K562 (cell line): ENCODE measurements around the gene POU2F1. TPM values are rescaled to one million over a fixed set of nuclear protein-coding genes. Genes with fewer than 3 reads are reported as not detected.

Source experiments
- ATAC-seq: fragments of 200-7000 bp; cut with Tn5 transposase; 3 replicates; pipeline ENCODE4 v1.9.1; 2020; ENCODE audit warnings: moderate library complexity
- BruUV-seq: library from RNA; stranded (reverse); fragments of 400-500 nt; replicated peaks from 2 replicates; lab custom pipeline; 2021; lab: Mats Ljungman, UMichigan
- CTCF ChIA-PET: fragments of 300-600 bp; formaldehyde crosslinking; extraction: SDS; loops from one replicate; lab custom pipeline; 2021; ENCODE audit warnings: low intra/inter-chr PET ratio; lab: Yijun Ruan, JAX
- POLR2A ChIA-PET: fragments of 300-600, 350-650 bp; sonication (Branson Sonifier 250); formaldehyde crosslinking; extraction: SDS; loops from one replicate; lab custom pipeline; 2021; ENCODE audit warnings: antibody characterized with exemption, inconsistent platforms; lab: Yijun Ruan, JAX
- DNase-seq, 4 experiments: peaks; one replicate each; pipeline versions ENCODE4 v3.0.0 to v3.0.0-alpha.2; 2011 to 2018; ENCODE audit warnings: low spot score in 3 of 4, mixed read lengths in 3 of 4; ENCODE audit errors: extremely low read depth in 1 of 4
- FAIRE-seq: peaks from 2 replicates; lab custom pipeline; 2011; peaks lifted over from hg19 to GRCh38; lab: Jason Lieb, UNC
- H2AFZ ChIP-seq: 2 replicates; pipeline ENCODE4 v1.6.0; 2011; ENCODE audit warnings: low read depth, low read length, control low read depth, inconsistent platforms
- H3K27ac ChIP-seq: fragments of 200-600 bp; 3 replicates; pipeline ENCODE4 v1.8.0; 2011; ENCODE audit warnings: low read depth, mild to moderate bottlenecking, control low read depth, inconsistent platforms, low read length, moderate library complexity, mixed read lengths; ENCODE audit errors: extremely low read depth
- H3K27me3 ChIP-seq, 2 experiments: fragments of 300-600 bp in 1 of 2; 2 replicates in 1 of 2; 3 replicates in 1 of 2; pipeline versions ENCODE4 v1.6.0 to v1.8.0; 2011; ENCODE audit warnings: inconsistent platforms in 2 of 2, low read length in 2 of 2, mild to moderate bottlenecking in 1 of 2, mixed read lengths in 1 of 2, moderate library complexity in 1 of 2; ENCODE audit not compliant: control insufficient read depth in 2 of 2, insufficient read depth in 2 of 2
- H3K36me3 ChIP-seq: fragments of 300-600 bp; 3 replicates; pipeline ENCODE4 v1.8.0; 2011; ENCODE audit warnings: mild to moderate bottlenecking, low read length, inconsistent platforms; ENCODE audit not compliant: control insufficient read depth, insufficient read depth
- H3K4me1 ChIP-seq, 2 experiments: fragments of 200-600 bp in 1 of 2; replicated peaks in 1 of 2; 2 replicates in 1 of 2; 3 replicates in 1 of 2; pipeline versions ENCODE4 v1.5.1 to v1.8.0; 2011; ENCODE audit warnings: inconsistent platforms in 2 of 2, low read length in 2 of 2, mild to moderate bottlenecking in 1 of 2, mixed read lengths in 1 of 2, moderate library complexity in 1 of 2; ENCODE audit not compliant: control insufficient read depth in 2 of 2, insufficient read depth in 2 of 2
- H3K4me2 ChIP-seq: 2 replicates; pipeline ENCODE4 v1.6.1; 2011; ENCODE audit warnings: low read length, control low read depth, inconsistent platforms, mixed read lengths; ENCODE audit not compliant: insufficient read depth
- H3K4me3 ChIP-seq: fragments of 200-600 bp; sonication (generic), shearing (Covaris generic); 2 replicates; pipeline ENCODE4 v1.5.1; 2016; ENCODE audit warnings: control low read depth, inconsistent platforms
- H3K79me2 ChIP-seq: fragments of 200-600 bp; 3 replicates; pipeline ENCODE4 v1.8.0; 2011; ENCODE audit warnings: low read length, inconsistent platforms; ENCODE audit not compliant: control insufficient read depth, insufficient read depth
- H3K9ac ChIP-seq, 2 experiments: 2 replicates each; pipeline versions ENCODE4 v1.6.0 to v1.6.1; 2011; ENCODE audit warnings: low read depth in 2 of 2, low read length in 2 of 2, control low read depth in 1 of 2, inconsistent platforms in 1 of 2, mild to moderate bottlenecking in 1 of 2, mixed read lengths in 1 of 2; ENCODE audit not compliant: insufficient read depth in 1 of 2
- H3K9me1 ChIP-seq: one replicate; pipeline ENCODE4 v1.6.0; 2011; ENCODE audit warnings: inconsistent platforms, mild to moderate bottlenecking, low read length, moderate library complexity; ENCODE audit not compliant: control insufficient read depth, insufficient read depth
- H3K9me3 ChIP-seq: replicated peaks from 2 replicates; pipeline ENCODE4 v1.5.1; 2011; ENCODE audit warnings: low read depth, low read length, inconsistent platforms; ENCODE audit not compliant: control insufficient read depth, insufficient read depth
- H4K20me1 ChIP-seq: replicated peaks from 2 replicates; pipeline ENCODE4 v1.6.1; 2011; ENCODE audit warnings: low read length, inconsistent platforms, mixed read lengths; ENCODE audit not compliant: control insufficient read depth, insufficient read depth
- ARNT ChIP-seq, 2 experiments: fragments of 450-650 bp; IDR thresholded peaks; 2 replicates each; pipeline ENCODE4 v1.6.1; 2016; ENCODE audit warnings: mild to moderate bottlenecking in 1 of 2
- BHLHE40 ChIP-seq: IDR thresholded peaks from 2 replicates; pipeline ENCODE4 v1.6.1; 2011; ENCODE audit warnings: low read length, improper control_type of control experiment
- COPS2 ChIP-seq: fragments of 450-650 bp; conservative IDR thresholded peaks from 2 replicates; pipeline ENCODE4 v1.6.1; 2016; ENCODE audit warnings: mild to moderate bottlenecking, moderate library complexity
- L3MBTL2 ChIP-seq: fragments of 450-650 bp; IDR thresholded peaks from 2 replicates; pipeline ENCODE4 v1.6.1; 2016; ENCODE audit warnings: mild to moderate bottlenecking, moderate library complexity
- MAFF ChIP-seq: IDR thresholded peaks from 2 replicates; pipeline ENCODE4 v1.6.1; 2012; ENCODE audit warnings: low read length, improper control_type of control experiment
- RUNX1 ChIP-seq: sonication (generic); IDR thresholded peaks from 2 replicates; pipeline ENCODE4 v1.6.1; 2016; ENCODE audit warnings: antibody characterized with exemption, low read depth
- SMC3 ChIP-seq: conservative IDR thresholded peaks from 2 replicates; pipeline ENCODE4 v1.6.1; 2011; ENCODE audit warnings: low read depth, low read length, improper control_type of control experiment; ENCODE audit not compliant: insufficient read depth
- XRCC3 ChIP-seq: fragments of 450-650 bp; IDR thresholded peaks from 2 replicates; pipeline ENCODE4 v1.6.1; 2017; ENCODE audit warnings: mild to moderate bottlenecking, moderate library complexity
- ZNF354B ChIP-seq: fragments of 250-450 bp; sonication (Bioruptor Pico); IDR thresholded peaks from 2 replicates; pipeline ENCODE4 v1.4.0; 2020
- WGBS: fragments of 100-300 bp; shearing (Covaris generic); methylation state at CpG from one replicate; pipeline ENCODE4 v1.1.6; 2016; ENCODE audit warnings: low coverage, mixed read lengths; ENCODE audit not compliant: insufficient coverage; ENCODE audit errors: missing lambda C conversion rate; 5-methylcytosine and 5-hydroxymethylcytosine counted together
- in situ Hi-C: fragments of 300-500 bp; cut with MboI; formaldehyde crosslinking; loops from 4 replicates; pipeline ENCODE4 v1.15.0; 2018; ENCODE audit warnings: inconsistent platforms, mixed read lengths
- intact Hi-C: fragments of 100-400 bp; cut with micrococcal nuclease; formaldehyde crosslinking; loops from 2 replicates; pipeline ENCODE4 v1.14.2; 2022
- polyA plus RNA-seq, 8 experiments: library from polyadenylated mRNA; depleted of rRNA in 4 of 8; stranded (reverse) in 5 of 8; unstranded in 3 of 8; fragments of >200 nt; fragmentation: Nextera tagmentation in 2 of 8; fragmentation: Illumina TruSeq in 1 of 8; extraction: Ambion mirVana in 2 of 8; extraction: Trizol in 1 of 8; gene quantifications; 2 replicates each; pipeline versions ENCODE4 v1.2.1 to v1.2.3, GENCODE V29; 2011 to 2014; ENCODE audit warnings: inconsistent platforms in 1 of 8, missing spikeins in 1 of 8
- total RNA-seq, 7 experiments: library from RNA; depleted of rRNA in 6 of 7; stranded (reverse); fragments of >200 nt in 6 of 7; fragmentation: Illumina TruSeq in 2 of 7; extraction: Trizol in 2 of 7; gene quantifications; 2 replicates each; pipeline versions ENCODE4 v1.2.1 to v1.2.3, GENCODE V29; 2011 to 2021; ENCODE audit warnings: low replicate concordance in 1 of 7
- TF ChIP-seq, protein P1 (sequence below): fragments of 450-650 bp; IDR thresholded peaks from 2 replicates; pipeline ENCODE4 v1.6.1; 2018; ENCODE audit warnings: mild to moderate bottlenecking, low read depth; ENCODE audit not compliant: partially characterized antibody
- TF ChIP-seq, protein P2 (sequence below): fragments of 250-450 bp; sonication (Bioruptor Pico); IDR thresholded peaks from 2 replicates; pipeline ENCODE4 v1.8.0; 2022; ENCODE audit warnings: inconsistent platforms, mild to moderate bottlenecking, moderate library complexity, borderline replicate concordance

Gene POU2F1
- total and polyA plus RNA-seq, 9 of the 15 experiments (the other 6 are each of a cell fraction or from before 2014, with no cell fraction given), result 2.6 to 22.3 (median 8.8) TPM

GRCh38 chr1:167441222-167441621 lies 220.5 kb downstream of the POU2F1 start:
- H4K20me1 ChIP-seq, result no peaks in the 10 kb centered on the region
- in situ Hi-C loops, result loop anchor here (5.0 to 10.0 kb wide), 2 partner anchors 174 to 556 kb away; no protein-coding TSS in a partner anchor
- BruUV-seq, result no TSS peak
- ChIA-PET CTCF (interaction anchor here (2.5 to 2.8 kb wide), 2 partner anchors 40 to 375 kb away, joined by 19 to 22 read pairs; no protein-coding TSS in a partner anchor), POLR2A (interaction anchor here (0.8 kb wide), 1 partner anchor 12 kb away, joined by 6 read pairs; no protein-coding TSS in a partner anchor)
- no peak overlapping the region for H3K27ac ChIP-seq
- no peak for FAIRE-seq
- H3K36me3 ChIP-seq, result no peaks in the 10 kb centered on the region
- TF ChIP-seq, protein P1, sequence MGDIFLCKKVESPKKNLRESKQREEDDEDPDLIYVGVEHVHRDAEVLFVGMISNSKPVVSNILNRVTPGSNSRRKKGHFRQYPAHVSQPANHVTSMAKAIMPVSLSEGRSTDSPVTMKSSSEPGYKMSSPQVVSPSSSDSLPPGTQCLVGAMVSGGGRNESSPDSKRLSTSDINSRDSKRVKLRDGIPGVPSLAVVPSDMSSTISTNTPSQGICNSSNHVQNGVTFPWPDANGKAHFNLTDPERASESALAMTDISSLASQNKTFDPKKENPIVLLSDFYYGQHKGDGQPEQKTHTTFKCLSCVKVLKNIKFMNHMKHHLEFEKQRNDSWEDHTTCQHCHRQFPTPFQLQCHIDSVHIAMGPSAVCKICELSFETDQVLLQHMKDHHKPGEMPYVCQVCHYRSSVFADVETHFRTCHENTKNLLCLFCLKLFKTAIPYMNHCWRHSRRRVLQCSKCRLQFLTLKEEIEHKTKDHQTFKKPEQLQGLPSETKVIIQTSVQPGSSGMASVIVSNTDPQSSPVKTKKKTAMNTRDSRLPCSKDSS, result no peak
- TF ChIP-seq, protein P2, sequence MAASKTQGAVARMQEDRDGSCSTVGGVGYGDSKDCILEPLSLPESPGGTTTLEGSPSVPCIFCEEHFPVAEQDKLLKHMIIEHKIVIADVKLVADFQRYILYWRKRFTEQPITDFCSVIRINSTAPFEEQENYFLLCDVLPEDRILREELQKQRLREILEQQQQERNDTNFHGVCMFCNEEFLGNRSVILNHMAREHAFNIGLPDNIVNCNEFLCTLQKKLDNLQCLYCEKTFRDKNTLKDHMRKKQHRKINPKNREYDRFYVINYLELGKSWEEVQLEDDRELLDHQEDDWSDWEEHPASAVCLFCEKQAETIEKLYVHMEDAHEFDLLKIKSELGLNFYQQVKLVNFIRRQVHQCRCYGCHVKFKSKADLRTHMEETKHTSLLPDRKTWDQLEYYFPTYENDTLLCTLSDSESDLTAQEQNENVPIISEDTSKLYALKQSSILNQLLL (CRISPR knock-in tag), result no peak
- TF ChIP-seq XRCC3 (no peak), ARNT (IDR thresholded peaks at IDR 0.05) (no peak), COPS2 (no peak), RUNX1 (no peak), BHLHE40 (no peak), MAFF (no peak), SMC3 (no peak), L3MBTL2 (no peak), ZNF354B (CRISPR knock-in tag) (no peak)
- no peak overlapping the region for H3K4me3 ChIP-seq
- peaks cover 0 to 13% of the 10 kb centered on the region in 2 experiments; a peak in 2 of 5 replicates for H3K4me1 ChIP-seq
- no peak for ATAC-seq
- H3K4me2 ChIP-seq, result no peak overlapping the region
- no peak for DNase-seq
- 29% methylated on average over 3 of the region's 3 CpGs for WGBS
- H3K9me1 ChIP-seq, result peaks cover 4% of the 10 kb centered on the region
- peaks cover 6 to 32% of the 10 kb centered on the region in 2 experiments; a peak in 4 of 5 replicates for H3K27me3 ChIP-seq
- no peaks in the 10 kb centered on the region for H3K9me3 ChIP-seq
- intact Hi-C loops, result loop anchor here (5.0 to 10.0 kb wide), 2 partner anchors 219 to 244 kb away; partner anchors contain the start of gene POU2F1
- no peak overlapping the region for H3K9ac ChIP-seq
- no peak overlapping the region for H2AFZ ChIP-seq
- H3K79me2 ChIP-seq, result no peaks in the 10 kb centered on the region
